ENCODE data around the gene REV1. TPM values are rescaled to one million over a fixed set of nuclear protein-coding genes. Genes with fewer than 3 reads are reported as not detected.

The REV1 gene
- total RNA-seq (2014; rRNA removed; shearing (Covaris generic); ENCODE audit: low replicate concordance): 38.9 and 96.3 TPM in 2 replicates

GRCh38 chr2:99489761-99490622 lies at the start of gene REV1:
Gene REV1, minus strand, starts transcription at chr2:99490017. Its CDS starts 25,042 bp downstream, at chr2:99464975.
- Histone ChIP-seq H3K79me2 (ENCODE audit: low read length) (peaks cover 32% of the 10 kb centered on the region), H3K4me2 (ENCODE audit: low read depth, low read length, poor library complexity, severe bottlenecking) (peak within 1 kb of the TSS; percentile 96), H3K4me1 (ENCODE audit: low read length) (peaks cover 31% of the 10 kb centered on the region), H3K9me2 (replicated peaks; ENCODE audit: insufficient read depth, low read length) (no peaks in the 10 kb centered on the region), H3K27ac (ENCODE audit: low read length) (peak within 1 kb of the TSS; percentile 70), H3K27me3 (ENCODE audit: low read length) (no peaks in the 10 kb centered on the region), H3K4me3 (ENCODE audit: low read length) (peak within 1 kb of the TSS; percentile 90), H3K9ac (ENCODE audit: low read length) (peak within 1 kb of the TSS; percentile 83), H3K36me3 (ENCODE audit: insufficient read depth, low read length) (no peaks in the 10 kb centered on the region), H2AFZ (ENCODE audit: low read length) (peak within 1 kb of the TSS; percentile 99), H3K9me3 (ENCODE audit: low read length) (no peaks in the 10 kb centered on the region), H4K20me1 (ENCODE audit: insufficient read depth, low read depth, low read length) (no peaks in the 10 kb centered on the region; the same call in 1 of the 2 replicates)
- peak; percentile 98 for DNase-seq

- H4K20me1 ChIP-seq (ENCODE audit: insufficient read depth, low read depth, low read length): no peaks in the 10 kb centered on the region
These were observed 48.2 kb upstream of the REV1 start for GRCh38 chr2:99537910-99538485.

GRCh38 chr2:99524056-99524455 lies 34.2 kb upstream of the REV1 start:
- Histone ChIP-seq H3K27ac (ENCODE audit: low read length) (no peak overlapping the region), H3K36me3 (ENCODE audit: insufficient read depth, low read length) (no peaks in the 10 kb centered on the region), H2AFZ (ENCODE audit: low read length) (no peak overlapping the region), H3K9me2 (replicated peaks; ENCODE audit: insufficient read depth, low read length) (no peaks in the 10 kb centered on the region), H3K9me3 (ENCODE audit: low read length) (no peaks in the 10 kb centered on the region), H3K79me2 (ENCODE audit: low read length) (no peaks in the 10 kb centered on the region), H4K20me1 (ENCODE audit: insufficient read depth, low read depth, low read length) (no peaks in the 10 kb centered on the region), H3K4me2 (ENCODE audit: low read depth, low read length, poor library complexity, severe bottlenecking) (no peak overlapping the region), H3K27me3 (ENCODE audit: low read length) (no peaks in the 10 kb centered on the region; the same call in 1 of the 2 replicates), H3K4me1 (ENCODE audit: low read length) (no peaks in the 10 kb centered on the region), H3K4me3 (ENCODE audit: low read length) (no peak overlapping the region), H3K9ac (ENCODE audit: low read length) (no peak overlapping the region)
- no peak for DNase-seq

More at GRCh38 chr2:99537910-99538485, 48.2 kb upstream of the REV1 start:
- H3K4me3 ChIP-seq (ENCODE audit: low read length): no peak overlapping the region
- H3K9ac ChIP-seq (ENCODE audit: low read length): no peak overlapping the region
- H3K9me3 ChIP-seq (ENCODE audit: low read length): no peaks in the 10 kb centered on the region
- no peaks in the 10 kb centered on the region; the same call in 1 of the 2 replicates for H3K36me3 ChIP-seq (ENCODE audit: insufficient read depth, low read length)
- no peak overlapping the region for H3K27ac ChIP-seq (ENCODE audit: low read length)
- no peak overlapping the region for H2AFZ ChIP-seq (ENCODE audit: low read length)
- peak; percentile 30 for DNase-seq
- H3K4me2 ChIP-seq (ENCODE audit: low read depth, low read length, poor library complexity, severe bottlenecking): no peak overlapping the region
- H3K9me2 ChIP-seq (replicated peaks; ENCODE audit: insufficient read depth, low read length): no peaks in the 10 kb centered on the region
- H3K79me2 ChIP-seq (ENCODE audit: low read length): no peaks in the 10 kb centered on the region
- no peaks in the 10 kb centered on the region for H3K27me3 ChIP-seq (ENCODE audit: low read length)
- no peaks in the 10 kb centered on the region for H3K4me1 ChIP-seq (ENCODE audit: low read length)

GRCh38 chr2:99522157-99522556 lies 32.3 kb upstream of the REV1 start:
- Histone ChIP-seq H3K27me3 (ENCODE audit: low read length) (no peaks in the 10 kb centered on the region; the same call in 1 of the 2 replicates), H3K9me3 (ENCODE audit: low read length) (no peaks in the 10 kb centered on the region), H3K9ac (ENCODE audit: low read length) (no peak overlapping the region), H3K4me3 (ENCODE audit: low read length) (no peak overlapping the region), H3K36me3 (ENCODE audit: insufficient read depth, low read length) (no peaks in the 10 kb centered on the region), H3K9me2 (replicated peaks; ENCODE audit: insufficient read depth, low read length) (no peaks in the 10 kb centered on the region), H3K4me1 (ENCODE audit: low read length) (no peaks in the 10 kb centered on the region), H3K27ac (ENCODE audit: low read length) (no peak overlapping the region), H3K4me2 (ENCODE audit: low read depth, low read length, poor library complexity, severe bottlenecking) (no peak overlapping the region), H4K20me1 (ENCODE audit: insufficient read depth, low read depth, low read length) (no peaks in the 10 kb centered on the region), H3K79me2 (ENCODE audit: low read length) (no peaks in the 10 kb centered on the region), H2AFZ (ENCODE audit: low read length) (no peak overlapping the region)
- DNase-seq: no peak

GRCh38 chr2:99520813-99521212 lies 31.0 kb upstream of the REV1 start:
- no peak for DNase-seq

GRCh38 chr2:99520195-99520594 lies 30.4 kb upstream of the REV1 start:
- Histone ChIP-seq H3K9ac (ENCODE audit: low read length) (no peak overlapping the region), H3K4me1 (ENCODE audit: low read length) (no peaks in the 10 kb centered on the region), H3K9me2 (replicated peaks; ENCODE audit: insufficient read depth, low read length) (no peaks in the 10 kb centered on the region), H3K4me3 (ENCODE audit: low read length) (no peak overlapping the region), H3K79me2 (ENCODE audit: low read length) (no peaks in the 10 kb centered on the region), H3K27me3 (ENCODE audit: low read length) (no peaks in the 10 kb centered on the region; the same call in 1 of the 2 replicates), H2AFZ (ENCODE audit: low read length) (no peak overlapping the region), H3K27ac (ENCODE audit: low read length) (no peak overlapping the region), H3K36me3 (ENCODE audit: insufficient read depth, low read length) (no peaks in the 10 kb centered on the region), H3K4me2 (ENCODE audit: low read depth, low read length, poor library complexity, severe bottlenecking) (no peak overlapping the region), H3K9me3 (ENCODE audit: low read length) (no peaks in the 10 kb centered on the region), H4K20me1 (ENCODE audit: insufficient read depth, low read depth, low read length) (no peaks in the 10 kb centered on the region)
- DNase-seq: no peak

More at GRCh38 chr2:99520813-99521212, 31.0 kb upstream of the REV1 start:
- Histone ChIP-seq H3K9me2 (replicated peaks; ENCODE audit: insufficient read depth, low read length) (no peaks in the 10 kb centered on the region), H3K27ac (ENCODE audit: low read length) (no peak overlapping the region), H3K79me2 (ENCODE audit: low read length) (no peaks in the 10 kb centered on the region), H3K4me3 (ENCODE audit: low read length) (no peak overlapping the region), H3K9ac (ENCODE audit: low read length) (no peak overlapping the region), H4K20me1 (ENCODE audit: insufficient read depth, low read depth, low read length) (no peaks in the 10 kb centered on the region), H3K36me3 (ENCODE audit: insufficient read depth, low read length) (no peaks in the 10 kb centered on the region), H2AFZ (ENCODE audit: low read length) (no peak overlapping the region), H3K27me3 (ENCODE audit: low read length) (no peaks in the 10 kb centered on the region; the same call in 1 of the 2 replicates), H3K9me3 (ENCODE audit: low read length) (no peaks in the 10 kb centered on the region), H3K4me1 (ENCODE audit: low read length) (no peaks in the 10 kb centered on the region), H3K4me2 (ENCODE audit: low read depth, low read length, poor library complexity, severe bottlenecking) (no peak overlapping the region)

- no peak for DNase-seq
- no peak overlapping the region for H3K9ac ChIP-seq (ENCODE audit: low read length)
- no peaks in the 10 kb centered on the region for H3K79me2 ChIP-seq (ENCODE audit: low read length)
- no peaks in the 10 kb centered on the region for H3K9me2 ChIP-seq (replicated peaks; ENCODE audit: insufficient read depth, low read length)
- no peaks in the 10 kb centered on the region for H3K9me3 ChIP-seq (ENCODE audit: low read length)
- no peaks in the 10 kb centered on the region for H3K27me3 ChIP-seq (ENCODE audit: low read length)
- H3K36me3 ChIP-seq (ENCODE audit: insufficient read depth, low read length): no peaks in the 10 kb centered on the region
- H3K27ac ChIP-seq (ENCODE audit: low read length): no peak overlapping the region
- H4K20me1 ChIP-seq (ENCODE audit: insufficient read depth, low read depth, low read length): no peaks in the 10 kb centered on the region
- no peaks in the 10 kb centered on the region for H3K4me1 ChIP-seq (ENCODE audit: low read length)
- no peak overlapping the region for H3K4me2 ChIP-seq (ENCODE audit: low read depth, low read length, poor library complexity, severe bottlenecking)
- no peak overlapping the region for H3K4me3 ChIP-seq (ENCODE audit: low read length)
- no peak overlapping the region for H2AFZ ChIP-seq (ENCODE audit: low read length)
These were observed 24.5 kb upstream of the REV1 start for GRCh38 chr2:99514357-99514756.

GRCh38 chr2:99512181-99512591 lies 22.4 kb upstream of the REV1 start:
- no peak for DNase-seq
- Histone ChIP-seq H3K9me2 (replicated peaks; ENCODE audit: insufficient read depth, low read length) (no peaks in the 10 kb centered on the region), H2AFZ (ENCODE audit: low read length) (no peak overlapping the region), H3K27me3 (ENCODE audit: low read length) (no peaks in the 10 kb centered on the region), H3K4me2 (ENCODE audit: low read depth, low read length, poor library complexity, severe bottlenecking) (no peak overlapping the region), H3K9me3 (ENCODE audit: low read length) (no peaks in the 10 kb centered on the region), H3K4me1 (ENCODE audit: low read length) (no peaks in the 10 kb centered on the region), H3K9ac (ENCODE audit: low read length) (no peak overlapping the region), H3K79me2 (ENCODE audit: low read length) (no peaks in the 10 kb centered on the region), H3K27ac (ENCODE audit: low read length) (no peak overlapping the region), H3K4me3 (ENCODE audit: low read length) (no peak overlapping the region), H3K36me3 (ENCODE audit: insufficient read depth, low read length) (no peaks in the 10 kb centered on the region), H4K20me1 (ENCODE audit: insufficient read depth, low read depth, low read length) (no peaks in the 10 kb centered on the region)

Data from Karpas-422 (cell line).